PC-3 (cell line): ENCODE results near the gene MKNK1. TPM values are rescaled to one million over a fixed set of nuclear protein-coding genes. Genes with fewer than 3 reads are reported as not detected.

ENCODE experiments used
- ATAC-seq: fragments of 200-7000 bp; cut with Tn5 transposase; 2 replicates; pipeline ENCODE4 v1.9.1; 2020; ENCODE audit warnings: mild to moderate bottlenecking, moderate library complexity
- BruUV-seq: library from RNA; stranded (reverse); fragments of 400-500 nt; replicated peaks from 2 replicates; lab custom pipeline; 2021; lab: Mats Ljungman, UMichigan
- CTCF ChIA-PET: fragments of 300-600 bp; sonication (Branson Sonifier 250); formaldehyde crosslinking; loops from one replicate; lab custom pipeline; 2022; ENCODE audit warnings: antibody characterized with exemption; lab: Charles Lee
- POLR2A ChIA-PET: fragments of 300-600 bp; sonication (Branson Sonifier 250); formaldehyde crosslinking; loops from one replicate; lab custom pipeline; 2022; ENCODE audit warnings: antibody characterized with exemption; ENCODE audit not compliant: unreplicated experiment; lab: Charles Lee
- DNase-seq: peaks from one replicate; pipeline ENCODE4 v3.0.0-alpha.2; 2015
- H2AFZ ChIP-seq: fragments of 300-600 bp; sonication (generic); 2 replicates; pipeline ENCODE4 v1.6.0; 2016; ENCODE audit warnings: antibody characterized with exemption, low read length
- H3F3A ChIP-seq: fragments of 300-600 bp; sonication (generic); one replicate; pipeline ENCODE4 v1.6.0; 2017; ENCODE audit warnings: antibody characterized with exemption, low read length, control low read depth, mild to moderate bottlenecking; ENCODE audit not compliant: unreplicated experiment
- H3K27ac ChIP-seq: fragments of 300-600 bp; sonication (generic); 2 replicates; pipeline ENCODE4 v1.5.1; 2016; ENCODE audit warnings: mild to moderate bottlenecking, low read length
- H3K27me3 ChIP-seq: fragments of 300-600 bp; sonication (generic); 2 replicates; pipeline ENCODE4 v1.6.1; 2016; ENCODE audit warnings: low read length, mixed read lengths
- H3K36me3 ChIP-seq: fragments of 300-600 bp; sonication (generic); 2 replicates; pipeline ENCODE4 v1.6.1; 2016; ENCODE audit warnings: low read depth, mixed run types, low read length, mixed read lengths
- H3K4me1 ChIP-seq: fragments of 300-600 bp; sonication (generic); 2 replicates; pipeline ENCODE4 v1.5.1; 2016; ENCODE audit warnings: low read length; ENCODE audit not compliant: insufficient read depth
- H3K4me2 ChIP-seq: fragments of 300-600 bp; sonication (generic); 2 replicates; pipeline ENCODE4 v1.6.0; 2016; ENCODE audit warnings: low read length
- H3K4me3 ChIP-seq: fragments of 300-600 bp; sonication (generic); 2 replicates; pipeline ENCODE4 v1.5.1; 2016; ENCODE audit warnings: mild to moderate bottlenecking, low read length, mixed read lengths
- H3K79me2 ChIP-seq: fragments of 300-600 bp; sonication (generic); 2 replicates; pipeline ENCODE4 v1.6.1; 2017; ENCODE audit warnings: low read length, mixed read lengths
- H3K9ac ChIP-seq: fragments of 300-600 bp; sonication (generic); 2 replicates; pipeline ENCODE4 v1.6.0; 2016; ENCODE audit warnings: mild to moderate bottlenecking, low read length
- H3K9me2 ChIP-seq: fragments of 300-600 bp; sonication (generic); replicated peaks from 2 replicates; pipeline ENCODE4 v1.6.1; 2016; ENCODE audit warnings: mixed run types, low read length, mixed read lengths
- H3K9me3 ChIP-seq: fragments of 300-600 bp; sonication (generic); 2 replicates; pipeline ENCODE4 v1.6.1; 2016; ENCODE audit warnings: low read length, mixed read lengths
- H4K20me1 ChIP-seq: fragments of 300-600 bp; sonication (generic); 2 replicates; pipeline ENCODE4 v1.6.1; 2016; ENCODE audit warnings: low read length, mixed read lengths
- CTCF ChIP-seq: fragments of 300-600 bp; sonication (generic); conservative IDR thresholded peaks from 2 replicates; pipeline ENCODE4 v1.5.1; 2017; ENCODE audit warnings: antibody characterized with exemption, low read depth, mild to moderate bottlenecking, low read length
- EZH2 ChIP-seq: fragments of 300-600 bp; sonication (generic); IDR thresholded peaks from one replicate; pipeline ENCODE4 v1.6.1; 2017; ENCODE audit warnings: antibody characterized with exemption, mild to moderate bottlenecking, low read length; ENCODE audit not compliant: unreplicated experiment
- EZH2phosphoT487 ChIP-seq: fragments of 300-600 bp; sonication (generic); IDR thresholded peaks from 2 replicates; pipeline ENCODE4 v1.6.1; 2018; ENCODE audit warnings: mild to moderate bottlenecking, antibody characterized with exemption, low read length, borderline replicate concordance
- intact Hi-C: fragments of 100-400 bp; cut with micrococcal nuclease; formaldehyde crosslinking; loops from 2 replicates; pipeline ENCODE4 v1.9.0; 2023
- total RNA-seq: library from RNA; depleted of rRNA; stranded (reverse); fragments of >200 nt; gene quantifications from 2 replicates; pipeline ENCODE4 v1.2.3, GENCODE V29; 2014; rRNA removed

Gene MKNK1
- total RNA-seq, 1 experiment from 2014 or later = 36.8 TPM

- H4K20me1 ChIP-seq = no peaks in the 10 kb centered on the region
- H3K9ac ChIP-seq = no peak overlapping the region
- no peaks in the 10 kb centered on the region for H3K4me1 ChIP-seq
- DNase-seq (peak; percentile 22), ATAC-seq (peak; percentile 72; the same call in 1 of the 2 replicates)
- H3F3A ChIP-seq = no peaks in the 10 kb centered on the region
- no peaks in the 10 kb centered on the region for H3K9me2 ChIP-seq
- BruUV-seq = no TSS peak
- no peaks in the 10 kb centered on the region for H3K27me3 ChIP-seq
- ChIA-PET CTCF (no interaction called here), POLR2A (no interaction called here)
- H3K36me3 ChIP-seq = no peaks in the 10 kb centered on the region
- no peaks in the 10 kb centered on the region for H3K79me2 ChIP-seq
- no peak overlapping the region for H3K4me2 ChIP-seq
- no peaks in the 10 kb centered on the region for H3K9me3 ChIP-seq
- no peak for TF ChIP-seq EZH2
- no peak for TF ChIP-seq EZH2phosphoT487
- TF ChIP-seq CTCF = no peak
- no peak overlapping the region for H3K4me3 ChIP-seq
- H3K27ac ChIP-seq = no peak overlapping the region
- no peak overlapping the region for H2AFZ ChIP-seq
- intact Hi-C loops = no loop called here
Observed at GRCh38 chr1:46508757-46509156, 95.3 kb downstream of the MKNK1 start.

Other genes starting within 250 kb of the MKNK1 start
- gene FAAH, start 210.0 kb downstream of the MKNK1 start, total RNA-seq = 2.0 and 5.0 TPM in 2 replicates
- 1.7 and 2.4 TPM in 2 replicates for gene DMBX1, start 114.4 kb downstream of the MKNK1 start, total RNA-seq
- not detected in 2 replicates for gene KNCN, start 52.6 kb downstream of the MKNK1 start, total RNA-seq
- gene MOB3C, start 12.5 kb upstream of the MKNK1 start, total RNA-seq = 10.4 and 13.2 TPM in 2 replicates
- gene ATPAF1, start 64.1 kb upstream of the MKNK1 start, total RNA-seq = 68.3 and 83.7 TPM in 2 replicates
- not detected in 2 replicates for gene TEX38, start 67.6 kb upstream of the MKNK1 start, total RNA-seq
- gene EFCAB14, start 114.8 kb upstream of the MKNK1 start, total RNA-seq = 45.7 and 52.3 TPM in 2 replicates
- gene CYP4B1, start 194.8 kb upstream of the MKNK1 start, total RNA-seq = not detected in 2 replicates